ENCODE results near the gene PFKFB4.

The PFKFB4 gene

GRCh38 chr3:48468329-48468731 lies 88.3 kb downstream of the PFKFB4 start:
- Mint-ChIP-seq H3K27me3 (ENCODE audit: low read depth) (no peaks in the 10 kb centered on the region), H3K4me3 (peak overlapping the region; percentile 93), H3K9me3 (no peaks in the 10 kb centered on the region), H3K36me3 (ENCODE audit: low read depth) (peaks cover 45% of the 10 kb centered on the region), H3K27ac (peak overlapping the region; percentile 95), H3K4me1 (ENCODE audit: low read depth) (peaks cover 53% of the 10 kb centered on the region)
